Measurements from ENCODE around the gene ODC1.

The ODC1 gene

GRCh38 chr2:10404324-10405143, 43.6 kb downstream of the ODC1 start:
- Histone ChIP-seq H3K36me3 (ENCODE audit: control insufficient read depth, insufficient read depth, low read length) (no peaks in the 10 kb centered on the region), H3K9ac (ENCODE audit: low read length) (no peak overlapping the region), H3K4me1 (ENCODE audit: control insufficient read depth, insufficient read depth, low read length) (peaks cover 16% of the 10 kb centered on the region; the same call in 1 of the 2 replicates), H3K27me3 (ENCODE audit: control insufficient read depth, insufficient read depth, low read length) (no peaks in the 10 kb centered on the region), H3K9me3 (ENCODE audit: control insufficient read depth, insufficient read depth, low read depth, low read length) (no peaks in the 10 kb centered on the region), H3K27ac (ENCODE audit: low read depth, low read length) (no peak overlapping the region), H3K4me3 (ENCODE audit: low read depth, low read length) (no peak overlapping the region)

GRCh38 chr2:10402653-10403215, 45.4 kb downstream of the ODC1 start:
- no peak overlapping the region for H3K4me3 ChIP-seq (ENCODE audit: low read depth, low read length)
- peaks cover under 1% of the 10 kb centered on the region; the same call in 1 of the 2 replicates for H3K4me1 ChIP-seq (ENCODE audit: control insufficient read depth, insufficient read depth, low read length)
- H3K9me3 ChIP-seq (ENCODE audit: control insufficient read depth, insufficient read depth, low read depth, low read length): no peaks in the 10 kb centered on the region
- H3K36me3 ChIP-seq (ENCODE audit: control insufficient read depth, insufficient read depth, low read length): no peaks in the 10 kb centered on the region
- H3K9ac ChIP-seq (ENCODE audit: low read length): no peak overlapping the region
- no peak overlapping the region for H3K27ac ChIP-seq (ENCODE audit: low read depth, low read length)
- no peaks in the 10 kb centered on the region for H3K27me3 ChIP-seq (ENCODE audit: control insufficient read depth, insufficient read depth, low read length)

GRCh38 chr2:10402062-10402585, 46.0 kb downstream of the ODC1 start:
- Histone ChIP-seq H3K27ac (ENCODE audit: low read depth, low read length) (no peak overlapping the region), H3K4me3 (ENCODE audit: low read depth, low read length) (no peak overlapping the region), H3K36me3 (ENCODE audit: control insufficient read depth, insufficient read depth, low read length) (no peaks in the 10 kb centered on the region), H3K9me3 (ENCODE audit: control insufficient read depth, insufficient read depth, low read depth, low read length) (no peaks in the 10 kb centered on the region), H3K27me3 (ENCODE audit: control insufficient read depth, insufficient read depth, low read length) (no peaks in the 10 kb centered on the region), H3K9ac (ENCODE audit: low read length) (no peak overlapping the region), H3K4me1 (ENCODE audit: control insufficient read depth, insufficient read depth, low read length) (no peaks in the 10 kb centered on the region; the same call in 1 of the 2 replicates)

GRCh38 chr2:10400978-10401951, 46.9 kb downstream of the ODC1 start:
- Histone ChIP-seq H3K9me3 (ENCODE audit: control insufficient read depth, insufficient read depth, low read depth, low read length) (no peaks in the 10 kb centered on the region), H3K27ac (ENCODE audit: low read depth, low read length) (no peak overlapping the region), H3K4me1 (ENCODE audit: control insufficient read depth, insufficient read depth, low read length) (no peaks in the 10 kb centered on the region; the same call in 1 of the 2 replicates), H3K27me3 (ENCODE audit: control insufficient read depth, insufficient read depth, low read length) (no peaks in the 10 kb centered on the region), H3K9ac (ENCODE audit: low read length) (no peak overlapping the region), H3K4me3 (ENCODE audit: low read depth, low read length) (no peak overlapping the region), H3K36me3 (ENCODE audit: control insufficient read depth, insufficient read depth, low read length) (no peaks in the 10 kb centered on the region)

- Histone ChIP-seq H3K27ac (ENCODE audit: low read depth, low read length) (no peak overlapping the region), H3K9ac (ENCODE audit: low read length) (no peak overlapping the region), H3K36me3 (ENCODE audit: control insufficient read depth, insufficient read depth, low read length) (no peaks in the 10 kb centered on the region), H3K27me3 (ENCODE audit: control insufficient read depth, insufficient read depth, low read length) (no peaks in the 10 kb centered on the region), H3K4me1 (ENCODE audit: control insufficient read depth, insufficient read depth, low read length) (peaks cover 7% of the 10 kb centered on the region; the same call in 1 of the 2 replicates), H3K9me3 (ENCODE audit: control insufficient read depth, insufficient read depth, low read depth, low read length) (no peaks in the 10 kb centered on the region), H3K4me3 (ENCODE audit: low read depth, low read length) (no peak overlapping the region)
These were observed 47.6 kb downstream of the ODC1 start for GRCh38 chr2:10400568-10400977.

- H3K4me3 ChIP-seq (ENCODE audit: low read depth, low read length): no peak overlapping the region
- no peaks in the 10 kb centered on the region for H3K27me3 ChIP-seq (ENCODE audit: control insufficient read depth, insufficient read depth, low read length)
- H3K9me3 ChIP-seq (ENCODE audit: control insufficient read depth, insufficient read depth, low read depth, low read length): no peaks in the 10 kb centered on the region
- no peak overlapping the region for H3K27ac ChIP-seq (ENCODE audit: low read depth, low read length)
- H3K9ac ChIP-seq (ENCODE audit: low read length): no peak overlapping the region
- H3K36me3 ChIP-seq (ENCODE audit: control insufficient read depth, insufficient read depth, low read length): no peaks in the 10 kb centered on the region
- peaks cover 8% of the 10 kb centered on the region; the same call in 1 of the 2 replicates for H3K4me1 ChIP-seq (ENCODE audit: control insufficient read depth, insufficient read depth, low read length)
These were observed 48.1 kb downstream of the ODC1 start for GRCh38 chr2:10400002-10400401.

- Histone ChIP-seq H3K9me3 (ENCODE audit: control insufficient read depth, insufficient read depth, low read depth, low read length) (no peaks in the 10 kb centered on the region), H3K4me1 (ENCODE audit: control insufficient read depth, insufficient read depth, low read length) (peaks cover 8% of the 10 kb centered on the region; the same call in 1 of the 2 replicates), H3K4me3 (ENCODE audit: low read depth, low read length) (no peak overlapping the region), H3K36me3 (ENCODE audit: control insufficient read depth, insufficient read depth, low read length) (no peaks in the 10 kb centered on the region), H3K27ac (ENCODE audit: low read depth, low read length) (no peak overlapping the region), H3K27me3 (ENCODE audit: control insufficient read depth, insufficient read depth, low read length) (no peaks in the 10 kb centered on the region), H3K9ac (ENCODE audit: low read length) (no peak overlapping the region)
These were observed 48.8 kb downstream of the ODC1 start for GRCh38 chr2:10399358-10399757.

- Histone ChIP-seq H3K4me1 (ENCODE audit: control insufficient read depth, insufficient read depth, low read length) (peaks cover 9% of the 10 kb centered on the region), H3K27me3 (ENCODE audit: control insufficient read depth, insufficient read depth, low read length) (no peaks in the 10 kb centered on the region), H3K9me3 (ENCODE audit: control insufficient read depth, insufficient read depth, low read depth, low read length) (no peaks in the 10 kb centered on the region), H3K4me3 (ENCODE audit: low read depth, low read length) (no peak overlapping the region), H3K27ac (ENCODE audit: low read depth, low read length) (no peak overlapping the region), H3K9ac (ENCODE audit: low read length) (no peak overlapping the region), H3K36me3 (ENCODE audit: control insufficient read depth, insufficient read depth, low read length) (no peaks in the 10 kb centered on the region)
These were observed 49.6 kb downstream of the ODC1 start for GRCh38 chr2:10398496-10398895.

GRCh38 chr2:10397878-10398277, 50.2 kb downstream of the ODC1 start:
- Histone ChIP-seq H3K27me3 (ENCODE audit: control insufficient read depth, insufficient read depth, low read length) (no peaks in the 10 kb centered on the region), H3K4me3 (ENCODE audit: low read depth, low read length) (no peak overlapping the region), H3K9me3 (ENCODE audit: control insufficient read depth, insufficient read depth, low read depth, low read length) (no peaks in the 10 kb centered on the region), H3K36me3 (ENCODE audit: control insufficient read depth, insufficient read depth, low read length) (no peaks in the 10 kb centered on the region), H3K27ac (ENCODE audit: low read depth, low read length) (no peak overlapping the region), H3K9ac (ENCODE audit: low read length) (no peak overlapping the region), H3K4me1 (ENCODE audit: control insufficient read depth, insufficient read depth, low read length) (peaks cover 15% of the 10 kb centered on the region)

- Histone ChIP-seq H3K27ac (ENCODE audit: low read depth, low read length) (no peak overlapping the region), H3K9ac (ENCODE audit: low read length) (no peak overlapping the region), H3K36me3 (ENCODE audit: control insufficient read depth, insufficient read depth, low read length) (no peaks in the 10 kb centered on the region), H3K9me3 (ENCODE audit: control insufficient read depth, insufficient read depth, low read depth, low read length) (no peaks in the 10 kb centered on the region), H3K4me1 (ENCODE audit: control insufficient read depth, insufficient read depth, low read length) (peaks cover 20% of the 10 kb centered on the region), H3K4me3 (ENCODE audit: low read depth, low read length) (no peak overlapping the region), H3K27me3 (ENCODE audit: control insufficient read depth, insufficient read depth, low read length) (no peaks in the 10 kb centered on the region)
These were observed 50.7 kb downstream of the ODC1 start for GRCh38 chr2:10397297-10397875.
